GM18519 (cell line): ENCODE results near the gene PCBP2.
A peak's percentile ranks its signal among the peaks of the same experiment; 100 is the strongest.

ENCODE experiments used
- ATAC-seq: cut with Tn5 transposase; IDR thresholded peaks from one replicate; pipeline ENCODE4 v1.9.1; 2021; ENCODE audit warnings: mild to moderate bottlenecking, moderate library complexity; ENCODE audit not compliant: unreplicated experiment, low FRiP score

PCBP2 gene

GRCh38 chr12:53506450-53506785 is 54.5 kb downstream of the PCBP2 start:
- ATAC-seq: no peak

GRCh38 chr12:53506881-53507602 is 55.1 kb downstream of the PCBP2 start, which contains the start of gene NPFF:
Gene NPFF (minus strand): TSS chr12:53507484. CDS start chr12:53507474, 10 bp downstream.
- ATAC-seq: no peak

GRCh38 chr12:53507603-53507885 is 55.6 kb downstream of the PCBP2 start:
- no peak for ATAC-seq

- ATAC-seq: peak; percentile 49
Measured at GRCh38 chr12:53508534-53509170, 56.8 kb downstream of the PCBP2 start.

GRCh38 chr12:53510181-53510812 is 58.4 kb downstream of the PCBP2 start:
- ATAC-seq: no peak

- ATAC-seq: no peak
Measured at GRCh38 chr12:53513712-53514410, 62.0 kb downstream of the PCBP2 start.

GRCh38 chr12:53514628-53515290 is 62.9 kb downstream of the PCBP2 start:
- no peak for ATAC-seq

GRCh38 chr12:53515291-53515680 is 63.4 kb downstream of the PCBP2 start:
- ATAC-seq: no peak

- no peak for ATAC-seq
Measured at GRCh38 chr12:53516758-53517455, 65.0 kb downstream of the PCBP2 start.

GRCh38 chr12:53518381-53518780 is 66.5 kb downstream of the PCBP2 start:
- no peak for ATAC-seq

- ATAC-seq: no peak
Measured at GRCh38 chr12:53523131-53523530, 71.2 kb downstream of the PCBP2 start.

- no peak for ATAC-seq
Measured at GRCh38 chr12:53524476-53524875, 72.6 kb downstream of the PCBP2 start.

- no peak for ATAC-seq
Measured at GRCh38 chr12:53530061-53530460, 78.2 kb downstream of the PCBP2 start.
